HFF-Myc (cell line): ENCODE measurements around the gene FIGNL2.
"Not testable (repeated sequence)": the region's sequence is repeated elsewhere in the genome, so short reads cannot be mapped to it uniquely, and the experiment has no call there.

ENCODE experiments used
- DNase-seq: peaks from one replicate; pipeline ENCODE4 v3.0.0-alpha.2; 2011; ENCODE audit warnings: low read depth; ENCODE audit errors: extremely low read depth
- H3K4me3 ChIP-seq: replicated peaks from 2 replicates; pipeline ENCODE4 v1.5.1; 2011; ENCODE audit warnings: low read depth, mild to moderate bottlenecking, control low read depth, low read length
- TF ChIP-seq, protein P1 (sequence below): IDR thresholded peaks from 2 replicates; pipeline ENCODE4 v1.5.1; 2012; ENCODE audit warnings: mild to moderate bottlenecking, low read depth, low read length, control low read depth; ENCODE audit errors: missing control alignments

Gene FIGNL2

DNA sequence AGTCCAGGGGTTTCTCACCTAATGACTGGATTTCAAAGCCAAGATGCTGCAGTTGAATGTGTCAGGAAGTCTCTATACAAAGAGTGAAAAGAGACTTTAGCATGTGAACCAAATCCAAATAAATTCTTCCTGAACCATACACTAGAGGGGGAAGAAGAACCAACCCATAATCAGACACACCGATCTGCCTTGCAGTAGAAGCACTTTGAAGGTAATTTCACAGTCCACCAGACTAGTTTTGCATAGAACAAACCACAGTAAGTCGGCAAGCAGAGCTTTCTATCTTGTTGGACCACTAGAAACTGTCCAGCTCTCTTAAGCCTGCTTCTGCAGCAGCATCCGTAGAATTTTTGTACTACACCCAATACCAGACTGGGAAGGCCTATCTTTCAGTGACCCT is 39.3 kb downstream of the FIGNL2 start:
- H3K4me3 ChIP-seq: no peak overlapping the region
- DNase-seq: no peak
- TF ChIP-seq, protein P1, sequence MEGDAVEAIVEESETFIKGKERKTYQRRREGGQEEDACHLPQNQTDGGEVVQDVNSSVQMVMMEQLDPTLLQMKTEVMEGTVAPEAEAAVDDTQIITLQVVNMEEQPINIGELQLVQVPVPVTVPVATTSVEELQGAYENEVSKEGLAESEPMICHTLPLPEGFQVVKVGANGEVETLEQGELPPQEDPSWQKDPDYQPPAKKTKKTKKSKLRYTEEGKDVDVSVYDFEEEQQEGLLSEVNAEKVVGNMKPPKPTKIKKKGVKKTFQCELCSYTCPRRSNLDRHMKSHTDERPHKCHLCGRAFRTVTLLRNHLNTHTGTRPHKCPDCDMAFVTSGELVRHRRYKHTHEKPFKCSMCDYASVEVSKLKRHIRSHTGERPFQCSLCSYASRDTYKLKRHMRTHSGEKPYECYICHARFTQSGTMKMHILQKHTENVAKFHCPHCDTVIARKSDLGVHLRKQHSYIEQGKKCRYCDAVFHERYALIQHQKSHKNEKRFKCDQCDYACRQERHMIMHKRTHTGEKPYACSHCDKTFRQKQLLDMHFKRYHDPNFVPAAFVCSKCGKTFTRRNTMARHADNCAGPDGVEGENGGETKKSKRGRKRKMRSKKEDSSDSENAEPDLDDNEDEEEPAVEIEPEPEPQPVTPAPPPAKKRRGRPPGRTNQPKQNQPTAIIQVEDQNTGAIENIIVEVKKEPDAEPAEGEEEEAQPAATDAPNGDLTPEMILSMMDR: no peak

DNA sequence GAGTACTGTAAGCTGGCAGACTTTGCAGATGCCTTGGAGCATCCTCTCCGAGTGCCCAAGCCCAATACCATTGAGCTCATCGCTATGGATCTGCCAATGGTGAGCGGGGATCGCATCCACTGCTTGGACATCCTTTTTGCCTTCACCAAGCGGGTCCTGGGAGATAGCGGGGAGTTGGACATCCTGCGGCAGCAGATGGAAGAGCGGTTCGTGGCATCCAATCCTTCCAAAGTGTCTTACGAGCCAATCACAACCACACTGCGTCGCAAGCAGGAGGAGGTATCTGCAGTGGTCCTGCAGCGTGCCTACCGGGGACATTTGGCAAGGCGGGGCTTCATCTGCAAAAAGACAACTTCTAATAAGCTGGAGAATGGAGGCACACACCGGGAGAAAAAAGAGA is 41.6 kb downstream of the FIGNL2 start:
- DNase-seq: no peak
- no peak overlapping the region for H3K4me3 ChIP-seq
- TF ChIP-seq, protein P1: no peak

DNA sequence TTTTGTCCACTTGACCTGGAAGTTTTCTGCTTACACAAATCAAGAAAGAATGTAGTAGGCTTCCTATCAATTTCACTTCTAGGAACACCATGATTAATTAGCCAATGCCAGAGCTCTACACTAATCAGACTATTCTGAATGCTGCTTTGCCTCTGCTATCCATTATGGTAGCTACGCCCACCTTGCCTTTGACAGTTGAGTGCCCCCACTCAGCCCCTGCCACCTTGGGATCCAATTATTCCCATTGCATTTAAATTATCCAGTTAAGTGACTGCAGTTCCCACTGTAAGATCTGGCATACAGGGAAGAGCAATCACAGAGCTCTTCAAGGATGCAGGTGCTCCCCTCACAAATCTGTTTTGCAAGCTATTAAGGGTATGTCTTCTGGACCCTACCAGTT is 47.5 kb downstream of the FIGNL2 start:
- TF ChIP-seq, protein P1: no peak
- no peak overlapping the region for H3K4me3 ChIP-seq
- DNase-seq: no peak

DNA sequence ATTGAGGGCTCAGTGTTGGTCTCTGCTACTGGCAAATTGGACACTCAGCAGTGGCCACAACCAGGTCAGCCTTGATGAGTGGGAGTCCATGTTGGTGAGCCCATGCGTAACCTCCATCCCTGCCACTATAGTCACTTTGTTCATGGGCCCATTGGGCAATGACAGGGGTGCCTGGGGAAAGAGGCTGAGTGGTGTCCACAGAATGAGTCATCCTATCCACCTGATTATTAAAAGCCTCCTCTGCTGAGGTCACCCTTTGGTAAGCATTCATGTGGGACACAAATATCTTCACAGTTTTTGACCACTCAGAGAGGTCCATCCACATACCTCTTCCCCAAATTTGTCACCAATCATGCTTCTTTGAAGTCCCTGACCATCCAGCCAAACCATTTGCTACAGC is 50.0 kb downstream of the FIGNL2 start:
- no peak for DNase-seq
- H3K4me3 ChIP-seq: no peak overlapping the region
- TF ChIP-seq, protein P1: no peak

DNA sequence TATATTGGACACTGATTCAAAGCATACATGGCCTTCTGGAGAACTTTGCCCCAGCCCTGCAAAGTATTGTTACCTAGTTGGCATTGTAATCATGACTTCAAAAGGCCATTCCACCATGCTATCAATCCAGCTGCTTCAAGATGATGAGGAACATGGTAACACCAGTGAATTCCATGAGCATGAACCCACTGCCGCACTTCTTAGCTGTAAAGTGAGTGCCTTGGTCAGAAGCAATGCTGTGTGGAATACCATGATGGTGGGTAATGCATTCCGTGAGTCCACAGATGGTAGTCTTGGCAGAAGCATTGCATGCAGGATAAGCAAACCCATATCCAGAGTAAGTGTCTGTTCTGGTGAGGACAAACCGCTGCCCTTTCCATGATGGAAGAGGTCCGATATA is 50.5 kb downstream of the FIGNL2 start:
- DNase-seq, H3K4me3 ChIP-seq: not testable (repeated sequence)

DNA sequence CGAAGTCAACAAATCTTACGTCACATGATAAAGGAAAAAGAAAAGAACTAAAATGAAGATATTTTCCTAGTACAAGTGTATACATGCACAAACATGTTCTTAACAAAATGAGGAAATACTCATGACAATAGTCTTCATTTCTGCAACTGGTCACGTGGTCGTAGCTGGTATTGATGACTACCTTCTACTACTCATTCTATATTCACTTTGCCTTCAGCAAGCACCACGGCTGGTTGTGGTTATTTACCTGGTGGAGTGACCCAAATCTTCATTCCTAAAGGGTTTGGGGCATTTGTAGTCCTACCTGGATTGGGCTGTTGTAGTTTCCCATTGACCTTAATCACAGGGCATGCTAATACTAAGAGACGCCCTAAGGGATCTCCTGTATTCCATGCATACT is 51.2 kb downstream of the FIGNL2 start:
- H3K4me3 ChIP-seq: no peak overlapping the region
- no peak for DNase-seq
- TF ChIP-seq, protein P1: no peak

DNA sequence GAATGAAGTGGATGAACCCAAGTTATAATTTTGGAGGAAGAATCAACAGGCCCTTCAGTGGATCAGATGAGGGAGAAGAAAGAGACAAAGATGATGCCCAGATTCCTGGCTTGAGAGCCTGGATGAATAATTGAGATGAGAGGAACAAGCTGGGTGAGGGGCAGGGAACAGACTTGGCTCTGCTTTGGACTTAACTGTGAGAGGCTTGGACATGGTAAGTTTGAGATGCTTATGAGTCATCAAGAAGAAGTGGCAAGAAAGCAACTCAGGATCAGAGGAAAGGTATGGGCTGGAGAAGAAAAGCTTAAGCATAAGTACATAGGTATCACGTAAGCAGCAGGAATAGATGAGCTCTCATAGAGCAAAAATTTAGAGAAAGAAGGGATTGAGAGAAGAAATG is 55.3 kb downstream of the FIGNL2 start:
- TF ChIP-seq, protein P1: no peak
- no peak for DNase-seq
- no peak overlapping the region for H3K4me3 ChIP-seq
